Breast epithelium (tissue), 4 donors: ENCODE measurements around the gene SLC25A27. TPM values are rescaled to one million over a fixed set of nuclear protein-coding genes. Genes with fewer than 3 reads are reported as not detected.

Experiments
- DNase-seq, 2 donors: peaks; one replicate each; pipeline ENCODE4 v3.0.0-alpha.2; 2019; ENCODE audit warnings: low spot score in 2 of 2
- H3K27ac ChIP-seq, 2 donors: fragments of 200-600 bp; sonication (generic) in 1 of 2; one replicate each; pipeline ENCODE4 v1.5.1; 2016 to 2019; ENCODE audit warnings: mild to moderate bottlenecking in 1 of 2
- H3K27me3 ChIP-seq, 2 donors: fragments of 200-600 bp; sonication (generic) in 1 of 2; one replicate each; pipeline versions ENCODE4 v1.5.1 to v1.6.0; 2017 to 2019; ENCODE audit warnings: control low read depth in 1 of 2, mild to moderate bottlenecking in 1 of 2
- H3K36me3 ChIP-seq: fragments of 200-600 bp; one replicate; pipeline ENCODE4 v1.5.1; 2019
- H3K4me1 ChIP-seq, 2 donors: fragments of 200-600 bp; sonication (generic); one replicate each; pipeline ENCODE4 v1.5.1; 2016 to 2019; ENCODE audit warnings: control low read depth in 1 of 2
- H3K4me3 ChIP-seq, 3 donors: fragments of 200-600 bp; sonication (generic); 1 replicate in 2 of 3; 2 replicates in 1 of 3; pipeline ENCODE4 v1.5.1; 2016 to 2019; ENCODE audit warnings: mild to moderate bottlenecking in 3 of 3, moderate library complexity in 2 of 3
- H3K9me3 ChIP-seq, 2 donors: fragments of 200-600 bp; sonication (generic) in 1 of 2; one replicate each; pipeline ENCODE4 v1.5.1; 2016 to 2019; ENCODE audit warnings: control low read depth in 1 of 2
- POLR2A ChIP-seq: fragments of 450-650 bp; IDR thresholded peaks from one replicate; pipeline ENCODE4 v1.6.1; 2016; ENCODE audit warnings: antibody characterized with exemption, mild to moderate bottlenecking, moderate library complexity
- POLR2AphosphoS5 ChIP-seq, 3 donors: sonication (generic); formaldehyde crosslinking; IDR thresholded peaks; one replicate each; pipeline ENCODE4 v1.6.1; 2017; ENCODE audit warnings: antibody characterized with exemption in 3 of 3
- intact Hi-C: fragments of 100-400 bp; cut with DNase I; formaldehyde crosslinking; loops from one replicate; pipeline ENCODE4 v1.15.1; 2023; ENCODE audit warnings: low total_unique reads
- total RNA-seq, 3 donors: library from RNA; depleted of rRNA; stranded (reverse); fragments of >200 nt; gene quantifications; one replicate each; pipeline ENCODE4 v1.1.0, GENCODE V29; 2016
- TF ChIP-seq, protein P1 (sequence below), 3 donors: fragments of 450-650 bp; IDR thresholded peaks; one replicate each; pipeline ENCODE4 v1.5.1; 2016 to 2017; ENCODE audit warnings: antibody characterized with exemption in 3 of 3, mild to moderate bottlenecking in 3 of 3, moderate library complexity in 3 of 3

SLC25A27 gene
- total RNA-seq, 3 donors from 2014 or later, result 27.0 to 81.7 (median 37.4) TPM

DNA sequence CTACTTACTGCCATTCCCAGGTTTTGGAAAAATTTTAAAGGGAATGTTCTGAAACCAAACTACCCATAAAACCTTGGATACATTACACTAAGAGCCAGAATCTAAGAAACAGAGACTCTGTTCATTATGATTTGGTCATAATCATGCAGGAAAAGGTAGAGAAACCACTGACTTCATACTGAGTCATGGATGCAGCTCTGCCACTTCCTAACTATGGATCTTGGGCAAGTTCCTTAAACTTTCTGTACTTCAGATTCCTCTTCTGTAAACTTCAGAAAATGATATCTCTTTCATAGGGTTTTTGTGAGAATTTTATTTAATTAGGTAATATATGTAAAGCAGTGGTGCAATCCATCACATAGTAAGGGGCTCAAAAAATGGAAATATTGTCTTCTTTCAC is 62.4 kb downstream of the SLC25A27 start:
- Histone ChIP-seq H3K9me3 (no peaks in the 10 kb centered on the region), H3K27me3 (no peaks in the 10 kb centered on the region), H3K4me3 (no peak overlapping the region), H3K27ac (no peak overlapping the region), H3K36me3 (no peaks in the 10 kb centered on the region), H3K4me1 (no peaks in the 10 kb centered on the region)
- intact Hi-C loops, result no loop called here
- TF ChIP-seq POLR2AphosphoS5 (IDR thresholded peaks at IDR 0.05) (no peak), POLR2A (no peak)
- TF ChIP-seq, protein P1, sequence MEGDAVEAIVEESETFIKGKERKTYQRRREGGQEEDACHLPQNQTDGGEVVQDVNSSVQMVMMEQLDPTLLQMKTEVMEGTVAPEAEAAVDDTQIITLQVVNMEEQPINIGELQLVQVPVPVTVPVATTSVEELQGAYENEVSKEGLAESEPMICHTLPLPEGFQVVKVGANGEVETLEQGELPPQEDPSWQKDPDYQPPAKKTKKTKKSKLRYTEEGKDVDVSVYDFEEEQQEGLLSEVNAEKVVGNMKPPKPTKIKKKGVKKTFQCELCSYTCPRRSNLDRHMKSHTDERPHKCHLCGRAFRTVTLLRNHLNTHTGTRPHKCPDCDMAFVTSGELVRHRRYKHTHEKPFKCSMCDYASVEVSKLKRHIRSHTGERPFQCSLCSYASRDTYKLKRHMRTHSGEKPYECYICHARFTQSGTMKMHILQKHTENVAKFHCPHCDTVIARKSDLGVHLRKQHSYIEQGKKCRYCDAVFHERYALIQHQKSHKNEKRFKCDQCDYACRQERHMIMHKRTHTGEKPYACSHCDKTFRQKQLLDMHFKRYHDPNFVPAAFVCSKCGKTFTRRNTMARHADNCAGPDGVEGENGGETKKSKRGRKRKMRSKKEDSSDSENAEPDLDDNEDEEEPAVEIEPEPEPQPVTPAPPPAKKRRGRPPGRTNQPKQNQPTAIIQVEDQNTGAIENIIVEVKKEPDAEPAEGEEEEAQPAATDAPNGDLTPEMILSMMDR (IDR thresholded peaks at IDR 0.05), result no peak
- no peak for DNase-seq

GRCh38 chr6:46719099-46719498 is 66.3 kb downstream of the SLC25A27 start:
- no peak overlapping the region for H3K27ac ChIP-seq

DNA sequence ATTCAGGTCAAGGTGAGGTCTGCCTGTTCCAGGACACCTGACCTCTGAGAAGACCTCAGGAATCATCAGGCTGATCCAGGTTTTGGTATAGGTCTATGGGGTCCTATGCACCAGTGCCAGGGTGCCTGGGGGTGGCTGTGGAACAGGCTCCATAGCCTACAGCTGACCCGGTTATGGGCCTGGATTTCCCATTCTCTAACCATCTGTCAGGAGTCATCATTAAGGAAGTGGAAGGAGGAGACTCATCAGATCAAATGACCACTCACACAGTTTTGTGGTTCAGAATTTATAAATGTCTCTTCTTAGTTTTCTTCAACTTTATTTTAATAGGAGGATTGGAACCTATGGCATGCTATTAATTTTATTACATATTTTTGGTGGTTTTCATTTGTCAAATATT is 67.6 kb downstream of the SLC25A27 start:
- H3K4me3 ChIP-seq, result no peak overlapping the region
- TF ChIP-seq, protein P1 (IDR thresholded peaks at IDR 0.05), result no peak
- TF ChIP-seq POLR2AphosphoS5 (IDR thresholded peaks at IDR 0.05) (no peak), POLR2A (no peak)
- no peaks in the 10 kb centered on the region for H3K36me3 ChIP-seq
- intact Hi-C loops, result no loop called here
- H3K27ac ChIP-seq, result no peak overlapping the region
- no peaks in the 10 kb centered on the region for H3K4me1 ChIP-seq
- no peak for DNase-seq
- H3K9me3 ChIP-seq, result no peaks in the 10 kb centered on the region
- H3K27me3 ChIP-seq, result no peaks in the 10 kb centered on the region

More at GRCh38 chr6:46719099-46719498, 66.3 kb downstream of the SLC25A27 start:
- Histone ChIP-seq H3K9me3 (no peaks in the 10 kb centered on the region), H3K4me1 (no peaks in the 10 kb centered on the region), H3K4me3 (no peak overlapping the region), H3K27me3 (no peaks in the 10 kb centered on the region), H3K36me3 (no peaks in the 10 kb centered on the region)
- DNase-seq, result no peak
- intact Hi-C loops, result no loop called here
- TF ChIP-seq POLR2A, result no peak
- TF ChIP-seq, protein P1 (IDR thresholded peaks at IDR 0.05), result no peak
- no peak for TF ChIP-seq POLR2AphosphoS5 (IDR thresholded peaks at IDR 0.05)

Other genes starting within 250 kb of the SLC25A27 start
- 10 to 100 TPM in 1 of 3 donors, 1 to 10 TPM in 2; 2.9 to 14.9 (median 5.9) TPM for gene RCAN2, start 161.5 kb upstream of the SLC25A27 start, total RNA-seq
- gene CYP39A1, start 157 bp upstream of the SLC25A27 start, total RNA-seq, result 10 to 100 TPM in 1 of 3 donors, 1 to 10 TPM in 2; 1.6 to 12.3 (median 6.9) TPM
- 1 to 10 TPM in 2 of 3 donors, under 1 TPM in 1; 0.66 to 2.5 (median 1.1) TPM for gene TDRD6, start 34.9 kb downstream of the SLC25A27 start, total RNA-seq
- 1 to 10 TPM in 2 of 3 donors, under 1 TPM in 1; 0.98 to 7.2 (median 1.3) TPM for gene PLA2G7, start 82.4 kb downstream of the SLC25A27 start, total RNA-seq
- gene ANKRD66, start 94.0 kb downstream of the SLC25A27 start, total RNA-seq, result not detected
- gene MEP1A, start 140.4 kb downstream of the SLC25A27 start, total RNA-seq, result 1 to 10 TPM in 1 of 3 donors, under 1 TPM in 1, not detected in 1; 0.29 to 1.3 TPM